Lung microvascular endothelial cell (primary cell): ENCODE data around the gene DPYSL4. TPM values are rescaled to one million over a fixed set of nuclear protein-coding genes. Genes with fewer than 3 reads are reported as not detected.
A peak's percentile ranks its signal among the peaks of the same experiment; 100 is the strongest.

Source experiments
- DNase-seq, 2 donors: peaks; one replicate each; pipeline versions ENCODE4 v3.0.0 to v3.0.0-alpha.2; 2010; ENCODE audit warnings: low read depth in 2 of 2
- total RNA-seq: library from RNA; depleted of rRNA; stranded (reverse); fragments of >200 nt; gene quantifications from 2 replicates; pipeline ENCODE4 v1.2.1, GENCODE V29; 2014

DPYSL4 gene
- total RNA-seq, 1 donor from 2014 or later, result 0.40 TPM

GRCh38 chr10:132226586-132227405 lies 40.0 kb downstream of the DPYSL4 start:
- no peak for DNase-seq

DNA sequence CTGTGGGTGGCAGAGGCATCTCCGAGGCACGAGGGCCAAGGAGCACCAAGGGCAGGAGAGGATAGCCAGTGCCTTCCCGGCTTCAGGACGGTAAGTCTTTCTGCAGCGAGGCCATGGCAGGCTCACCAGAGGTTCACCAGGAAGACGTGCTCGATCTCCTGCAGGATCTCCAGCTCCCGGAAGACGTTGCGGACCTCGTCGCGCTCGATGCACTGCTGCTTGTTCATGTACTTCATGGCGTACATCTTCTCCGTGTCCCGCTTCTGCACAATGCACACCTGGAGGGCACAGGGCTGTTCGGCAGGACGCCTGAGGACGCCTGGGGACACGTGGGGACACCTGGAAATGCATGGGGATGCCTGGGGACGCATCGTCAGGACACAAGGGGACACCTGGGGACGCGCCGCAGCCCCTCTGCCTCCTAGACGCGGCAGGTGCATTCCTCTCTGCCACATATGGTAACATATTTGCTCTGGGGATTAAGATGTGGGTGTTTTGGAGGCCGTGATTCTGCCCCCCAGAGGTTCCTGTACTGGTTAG lies 41.2 kb downstream of the DPYSL4 start:
- no peak for DNase-seq

GRCh38 chr10:132228616-132229015 lies 41.9 kb downstream of the DPYSL4 start:
- no peak for DNase-seq

DNA sequence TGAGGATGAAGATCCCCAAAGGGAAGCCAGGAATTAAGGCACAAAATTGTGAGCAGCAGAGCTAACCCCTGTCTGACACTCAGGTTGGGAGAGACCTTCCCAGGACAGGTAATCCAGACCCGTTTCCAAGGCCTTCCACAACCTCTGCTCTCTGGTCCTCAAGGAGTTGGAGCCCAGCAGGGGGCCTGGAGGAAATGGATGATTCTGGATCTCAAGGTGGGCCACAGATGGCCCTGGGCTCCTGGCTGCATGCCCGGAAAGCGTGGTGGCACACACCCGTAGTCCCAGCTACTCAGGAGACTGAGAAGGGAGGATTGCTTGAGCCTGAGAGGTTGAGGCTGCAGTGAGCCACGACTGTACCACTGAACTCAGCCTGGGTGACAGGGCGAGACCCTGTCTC lies 42.3 kb downstream of the DPYSL4 start:
- DNase-seq, result no peak

GRCh38 chr10:132229834-132230556 lies 43.2 kb downstream of the DPYSL4 start:
- peak; percentile 39 to 75 for DNase-seq

DNA sequence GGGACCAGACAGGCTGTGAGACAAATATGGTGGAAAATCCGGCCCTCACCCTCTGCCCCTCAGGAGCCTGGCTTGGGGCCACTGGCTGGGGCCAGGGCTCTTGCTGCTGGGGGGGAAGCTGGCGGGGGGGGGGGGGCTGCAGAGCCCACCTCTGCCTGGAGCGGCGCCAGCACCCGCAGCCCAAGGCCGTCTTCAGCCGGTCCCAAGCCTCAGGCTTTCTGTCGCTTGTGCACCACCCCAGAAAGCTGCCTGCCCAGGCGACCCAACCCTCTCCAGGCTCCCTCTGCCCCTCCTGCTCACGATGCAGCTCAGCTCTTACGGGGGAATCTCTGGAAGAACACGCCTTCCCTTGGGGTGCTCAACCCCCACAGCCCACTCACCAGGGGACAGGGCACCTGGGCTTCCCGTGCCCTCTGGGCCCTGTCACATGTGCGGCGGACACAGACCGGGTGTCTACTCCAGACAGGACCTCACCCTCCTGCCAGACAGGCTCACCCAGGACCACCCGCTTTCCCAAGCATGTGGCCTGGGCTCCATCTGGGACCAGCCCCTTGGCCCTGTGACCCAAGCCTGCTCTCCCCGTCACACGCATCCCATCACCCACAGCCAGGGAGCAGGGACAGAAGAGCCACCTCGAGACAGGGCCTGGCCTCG lies 43.9 kb downstream of the DPYSL4 start:
- no peak for DNase-seq

GRCh38 chr10:132231656-132232022 lies 44.9 kb downstream of the DPYSL4 start:
- no peak for DNase-seq

- DNase-seq, result peak in 1 of 2 donors; percentile 58
These were observed 45.5 kb downstream of the DPYSL4 start for GRCh38 chr10:132232023-132232951.

DNA sequence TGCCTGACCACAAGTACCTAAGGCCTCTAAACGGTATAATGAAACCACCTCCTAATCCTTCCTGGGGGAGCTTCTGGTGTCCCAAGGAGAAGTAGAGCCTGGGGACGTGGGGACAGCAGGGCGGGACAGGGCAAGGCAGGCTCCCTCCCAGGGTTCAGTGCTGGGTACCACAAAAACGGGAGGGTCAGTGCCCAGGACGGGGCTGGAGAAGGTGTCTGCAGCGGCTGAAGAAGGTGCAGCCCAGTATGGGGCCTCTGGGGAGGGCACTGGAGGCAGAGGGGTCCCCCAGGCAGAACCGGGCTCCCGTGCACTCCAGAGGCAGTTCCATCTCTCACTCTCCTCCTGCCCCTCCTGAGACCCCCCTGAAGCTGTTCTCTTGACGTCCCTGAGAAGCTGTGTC lies 46.2 kb downstream of the DPYSL4 start:
- DNase-seq, result no peak

DNA sequence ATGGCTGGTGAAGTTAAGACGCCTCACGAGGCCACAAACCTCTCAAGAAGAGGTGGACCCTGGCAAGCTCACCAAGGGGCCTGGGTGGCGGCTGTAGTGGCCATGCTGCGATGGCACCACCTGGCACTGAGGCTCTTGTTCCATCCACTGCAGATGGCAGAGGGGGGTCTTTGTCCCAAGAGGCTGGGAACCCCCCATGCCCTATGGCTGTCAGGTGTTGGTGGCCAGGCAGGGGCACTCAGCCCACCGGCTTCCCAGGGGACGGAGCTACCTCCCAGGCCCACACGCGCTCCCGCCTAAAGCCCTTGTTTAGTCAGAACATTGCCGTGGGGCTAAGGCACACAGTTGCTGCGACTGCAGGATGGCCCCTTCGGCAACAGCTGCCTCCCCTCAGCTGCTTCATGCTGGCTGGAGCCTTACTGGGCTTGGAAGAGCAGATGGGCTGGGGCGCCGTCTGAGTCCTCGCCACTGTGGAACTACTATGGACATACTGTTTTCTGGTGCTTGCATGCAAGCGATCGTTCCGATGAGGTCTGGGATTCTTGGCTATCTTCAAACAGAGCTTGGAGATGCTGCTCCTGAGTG lies 46.8 kb downstream of the DPYSL4 start:
- no peak for DNase-seq

DNA sequence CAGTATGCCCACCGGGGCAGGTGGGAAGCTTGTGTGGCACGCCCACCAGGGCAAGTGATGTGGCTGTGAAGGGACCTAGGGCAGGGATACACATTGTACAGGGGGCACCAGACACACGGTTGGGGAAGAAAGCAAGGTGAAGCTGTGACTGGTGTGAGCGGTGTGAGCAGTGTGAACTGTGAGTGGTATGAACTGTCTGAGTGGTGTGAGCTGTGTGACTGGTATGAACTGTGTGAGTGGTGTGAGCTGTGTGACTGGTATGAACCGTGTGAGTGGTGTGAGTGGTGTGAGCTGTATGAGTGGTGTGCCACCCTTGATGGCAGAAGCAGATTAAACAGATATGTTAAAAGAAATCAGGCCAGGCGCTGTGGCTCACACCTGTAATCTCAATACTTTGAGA lies 48.1 kb downstream of the DPYSL4 start:
- no peak for DNase-seq

- no peak for DNase-seq
These were observed 49.4 kb downstream of the DPYSL4 start for GRCh38 chr10:132236161-132236560.

DNA sequence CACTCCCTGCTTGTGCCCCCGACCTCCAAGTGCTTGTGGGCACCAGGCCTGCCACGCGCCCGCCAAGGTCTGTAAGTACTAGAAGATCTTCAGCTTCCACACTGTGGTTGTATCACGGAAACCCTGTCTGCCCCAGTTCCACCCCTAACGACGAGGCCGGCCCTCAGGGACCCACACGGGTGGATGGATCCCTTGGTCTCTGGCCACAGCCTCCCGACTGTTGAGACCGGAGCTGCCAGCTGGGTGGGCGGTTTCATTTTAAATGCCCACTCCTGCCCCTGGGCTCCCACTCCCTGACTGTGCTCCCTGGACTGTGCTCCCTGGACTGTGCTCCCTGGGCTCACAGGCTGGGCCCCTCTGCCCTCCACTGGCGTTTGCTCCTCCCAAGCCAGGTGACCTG lies 50.1 kb downstream of the DPYSL4 start:
- DNase-seq, result no peak

- no peak for DNase-seq
These were observed 50.6 kb downstream of the DPYSL4 start for GRCh38 chr10:132237396-132237795.

DNA sequence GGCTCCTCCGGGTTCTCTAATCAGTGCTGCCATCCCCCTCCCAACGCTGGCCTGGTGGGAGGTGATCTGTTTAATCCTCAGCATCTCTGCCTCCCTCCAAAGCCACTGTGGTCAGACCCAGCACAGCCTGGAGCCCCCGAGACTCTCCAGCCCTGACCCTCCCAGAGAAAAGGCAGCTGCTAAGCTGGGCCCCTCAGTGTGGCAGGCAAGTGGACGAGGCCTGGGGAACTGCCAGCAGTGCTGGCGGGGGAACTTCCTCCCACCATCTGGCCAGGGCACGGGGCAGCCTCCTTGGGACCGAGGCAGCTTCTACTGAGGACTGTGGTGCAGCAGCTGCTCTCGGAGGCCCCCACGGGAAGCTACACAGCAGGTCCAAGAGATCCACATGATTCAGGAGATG lies 51.1 kb downstream of the DPYSL4 start:
- no peak for DNase-seq

GRCh38 chr10:132238371-132239125 lies 51.8 kb downstream of the DPYSL4 start:
- no peak for DNase-seq

GRCh38 chr10:132239126-132240031 lies 52.6 kb downstream of the DPYSL4 start:
- no peak for DNase-seq

DNA sequence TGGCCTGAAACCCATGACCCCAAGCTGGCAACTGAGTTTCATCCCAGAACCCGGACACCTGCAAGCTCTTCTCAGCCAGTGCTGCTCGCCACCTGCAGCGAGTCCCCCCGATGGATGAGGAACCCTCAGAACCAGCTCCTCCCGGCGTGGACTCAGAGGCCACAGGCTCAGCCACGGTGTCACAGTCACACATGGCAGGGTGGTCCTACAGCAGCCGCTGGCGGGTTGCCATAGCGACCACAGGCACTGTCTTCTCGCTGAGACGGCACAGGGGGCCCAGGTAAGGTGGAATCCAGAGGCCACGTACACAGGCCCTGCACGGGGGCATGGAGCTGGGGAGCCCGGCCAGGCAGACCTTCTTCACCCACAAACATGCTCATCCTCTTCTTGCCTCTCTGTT lies 53.4 kb downstream of the DPYSL4 start:
- DNase-seq, result no peak

DNA sequence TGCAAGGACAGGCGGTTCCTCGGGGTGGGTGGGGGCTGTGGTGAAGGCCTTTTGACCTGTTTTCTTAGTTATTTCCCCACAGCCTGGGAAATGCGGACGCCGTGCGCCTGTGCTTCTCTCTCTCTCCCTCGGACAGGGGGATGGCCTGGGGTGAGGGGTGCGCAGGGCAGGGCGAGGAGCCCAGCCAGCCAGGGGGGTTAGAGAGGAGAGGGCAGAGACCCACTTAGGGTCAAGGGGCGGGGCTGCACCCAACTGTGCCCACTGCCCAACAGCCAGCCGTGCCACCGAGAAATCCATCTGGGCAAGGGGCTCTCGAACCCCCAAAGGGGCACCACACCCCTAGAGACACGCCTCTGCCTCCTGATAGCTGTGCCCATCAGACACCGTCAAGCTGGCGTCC lies 53.8 kb downstream of the DPYSL4 start:
- no peak for DNase-seq
